Measurements from ENCODE around the gene SCD5.

DNA sequence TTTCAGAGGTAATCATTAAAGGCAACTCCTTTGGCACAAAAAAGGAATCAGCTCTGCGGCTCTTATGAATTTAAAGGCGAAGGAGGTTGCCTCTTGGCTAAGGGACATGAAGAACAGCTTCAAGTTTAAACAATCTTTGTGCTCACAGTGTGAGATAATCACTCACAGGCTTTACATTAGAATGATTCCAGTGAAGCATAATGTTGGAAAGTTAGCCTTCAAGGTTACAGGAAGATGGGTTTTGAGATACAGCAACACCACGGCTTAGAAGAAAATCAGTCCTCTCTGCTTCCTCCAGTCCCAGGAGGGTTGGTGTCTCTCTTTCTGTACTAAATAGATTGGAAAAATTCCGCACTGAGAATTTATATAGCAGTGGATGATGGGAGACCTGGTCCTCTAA is 11.6 kb upstream of the SCD5 start:
- TF ChIP-seq, protein P1, sequence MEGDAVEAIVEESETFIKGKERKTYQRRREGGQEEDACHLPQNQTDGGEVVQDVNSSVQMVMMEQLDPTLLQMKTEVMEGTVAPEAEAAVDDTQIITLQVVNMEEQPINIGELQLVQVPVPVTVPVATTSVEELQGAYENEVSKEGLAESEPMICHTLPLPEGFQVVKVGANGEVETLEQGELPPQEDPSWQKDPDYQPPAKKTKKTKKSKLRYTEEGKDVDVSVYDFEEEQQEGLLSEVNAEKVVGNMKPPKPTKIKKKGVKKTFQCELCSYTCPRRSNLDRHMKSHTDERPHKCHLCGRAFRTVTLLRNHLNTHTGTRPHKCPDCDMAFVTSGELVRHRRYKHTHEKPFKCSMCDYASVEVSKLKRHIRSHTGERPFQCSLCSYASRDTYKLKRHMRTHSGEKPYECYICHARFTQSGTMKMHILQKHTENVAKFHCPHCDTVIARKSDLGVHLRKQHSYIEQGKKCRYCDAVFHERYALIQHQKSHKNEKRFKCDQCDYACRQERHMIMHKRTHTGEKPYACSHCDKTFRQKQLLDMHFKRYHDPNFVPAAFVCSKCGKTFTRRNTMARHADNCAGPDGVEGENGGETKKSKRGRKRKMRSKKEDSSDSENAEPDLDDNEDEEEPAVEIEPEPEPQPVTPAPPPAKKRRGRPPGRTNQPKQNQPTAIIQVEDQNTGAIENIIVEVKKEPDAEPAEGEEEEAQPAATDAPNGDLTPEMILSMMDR (IDR thresholded peaks at IDR 0.05; ENCODE audit: extremely low read depth in 1 of 2, insufficient read depth in 1 of 2, low read depth in 1 of 2, low read length in 2 of 2): no peak
- TF ChIP-seq MYC (IDR thresholded peaks at IDR 0.05; ENCODE audit: low read depth, low read length): no peak
- TF ChIP-seq GATA2 (IDR thresholded peaks at IDR 0.05; ENCODE audit: insufficient read depth, insufficient read length, low read depth, low read length): no peak
- TF ChIP-seq POLR2A (IDR thresholded peaks at IDR 0.05; ENCODE audit: low read depth, low read length): no peak
- no peak for TF ChIP-seq EZH2 (IDR thresholded peaks at IDR 0.05; ENCODE audit: borderline replicate concordance, low read depth, low read length, severe bottlenecking)
- no peak for TF ChIP-seq POLR2AphosphoS5 (IDR thresholded peaks at IDR 0.05; ENCODE audit: insufficient read depth, low read depth, low read length)
- no peak for TF ChIP-seq JUN (IDR thresholded peaks at IDR 0.05; ENCODE audit: borderline replicate concordance, insufficient read depth, insufficient read length, low read depth)
- TF ChIP-seq MAX (IDR thresholded peaks at IDR 0.05; ENCODE audit: insufficient read depth, insufficient read length): no peak
- TF ChIP-seq FOS (IDR thresholded peaks at IDR 0.05; ENCODE audit: borderline replicate concordance, insufficient read depth, low read length): no peak

All from endothelial cell of umbilical vein (primary cell).